ENCODE results near the gene UBE2J2. TPM values are rescaled to one million over a fixed set of nuclear protein-coding genes. Genes with fewer than 3 reads are reported as not detected.
A peak's percentile ranks its signal among the peaks of the same experiment; 100 is the strongest.

The UBE2J2 gene
- total and polyA plus RNA-seq, 2 of the 13 experiments (the other 11 are each of a cell fraction or from before 2014, with no cell fraction given): 25.4 to 29.4 TPM

DNA sequence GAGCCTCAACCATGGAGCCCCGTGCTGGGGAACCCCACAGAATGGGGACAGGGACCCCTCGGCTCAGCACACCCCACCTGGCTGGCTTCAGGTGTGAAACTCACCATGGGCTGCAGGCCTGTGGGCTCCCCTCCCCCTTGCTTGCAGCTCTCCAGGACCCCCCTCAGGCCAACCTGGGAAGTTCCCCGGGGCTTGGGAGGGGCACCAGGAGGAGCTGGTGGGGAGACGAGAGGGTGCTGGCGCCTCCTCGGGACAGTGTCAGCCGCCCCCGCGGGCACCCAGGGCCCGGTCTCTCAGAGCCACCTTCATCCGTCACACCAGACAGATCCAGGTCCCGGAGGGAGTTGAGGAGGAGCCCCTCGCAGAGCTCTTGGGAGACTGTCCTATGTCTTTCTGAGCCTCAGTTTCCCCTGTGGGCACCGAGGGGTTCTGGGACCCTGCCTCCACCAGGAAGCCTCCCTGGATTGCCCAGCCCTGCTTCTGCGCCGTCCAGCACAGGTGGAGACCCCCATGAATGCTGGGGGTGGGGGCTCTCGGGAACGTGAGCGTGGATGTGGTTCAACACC lies 66.6 kb downstream of the UBE2J2 start:
- Histone ChIP-seq H3K4me3 (replicated peaks in 1 of 3; ENCODE audit: insufficient read depth in 1 of 3, low read depth in 2 of 3, low read length in 3 of 3) (no peak overlapping the region), H3K4me2 (ENCODE audit: low read depth, low read length) (peak overlapping the region; percentile 34; the same call in 1 of the 2 replicates), H3K79me2 (ENCODE audit: insufficient read depth, low read length) (no peaks in the 10 kb centered on the region), H3K36me3 (replicated peaks in 1 of 2; ENCODE audit: control insufficient read depth in 1 of 2, insufficient read depth in 2 of 2, low read length in 2 of 2) (no peaks in the 10 kb centered on the region), H3K9me3 (ENCODE audit: low read length) (no peaks in the 10 kb centered on the region), H3K27me3 (ENCODE audit: control insufficient read depth in 1 of 2, insufficient read depth in 2 of 2, low read length in 2 of 2) (peaks cover 18 to 81% of the 10 kb centered on the region in 2 experiments; a peak in 4 of 5 replicates), H2AFZ (ENCODE audit: low read length) (no peak overlapping the region), H3K27ac (ENCODE audit: extremely low read length, insufficient read depth, low read length) (no peak overlapping the region), H3K4me1 (ENCODE audit: insufficient read depth, low read length) (no peaks in the 10 kb centered on the region), H4K20me1 (ENCODE audit: insufficient read depth, low read length) (no peaks in the 10 kb centered on the region), H3K9ac (ENCODE audit: insufficient read depth, low read depth, low read length) (no peak overlapping the region)
- in situ Hi-C loops (cut with HindIII; ENCODE audit: extremely low pct_ligation_motif_present, low pct_unique_long_range_greater_than_20kb) (no loop called here), intact Hi-C loops (cut with micrococcal nuclease; ENCODE audit: unreplicated experiment) (no loop called here)
- 14% methylated on average over 7 of the region's 19 CpGs for WGBS (ENCODE audit: low lambda C conversion rate)
- DNase-seq (ENCODE audit: low spot score) (no peak), FAIRE-seq (no peak), ATAC-seq (no peak)
- no TSS peak for BruUV-seq (replicated peaks)
- CTCF ChIA-PET (ENCODE audit: low intra/inter-chr PET ratio, low total read pairs): no interaction called here
- POLR2A ChIA-PET: no interaction called here
- TF ChIP-seq ZBTB7B (CRISPR knock-in tag; IDR thresholded peaks at IDR 0.05): no peak
- TF ChIP-seq ZGPAT (CRISPR knock-in tag; IDR thresholded peaks at IDR 0.05): no peak
- TF ChIP-seq KLF12 (CRISPR knock-in tag; IDR thresholded peaks at IDR 0.05; ENCODE audit: borderline replicate concordance): no peak
- no peak for TF ChIP-seq ZBTB7A (CRISPR knock-in tag; IDR thresholded peaks at IDR 0.05)
- TF ChIP-seq CTCF (CRISPR knock-in tag; IDR thresholded peaks at IDR 0.05): peak; percentile 36; the same call in 1 of the 2 replicates

Data from HepG2 (cell line).